ENCODE results near the gene EIF3I.

GRCh38 chr1:32181065-32181464, 41.1 kb upstream of the EIF3I start:
- TF ChIP-seq CTCF (IDR thresholded peaks at IDR 0.05) (no peak), POLR2A (IDR thresholded peaks at IDR 0.05) (no peak), EP300 (IDR thresholded peaks at IDR 0.05) (no peak), POLR2AphosphoS5 (IDR thresholded peaks at IDR 0.05) (no peak)

All from upper lobe of left lung (tissue), 4 donors.